ENCODE measurements around the gene HMCN2.

DNA sequence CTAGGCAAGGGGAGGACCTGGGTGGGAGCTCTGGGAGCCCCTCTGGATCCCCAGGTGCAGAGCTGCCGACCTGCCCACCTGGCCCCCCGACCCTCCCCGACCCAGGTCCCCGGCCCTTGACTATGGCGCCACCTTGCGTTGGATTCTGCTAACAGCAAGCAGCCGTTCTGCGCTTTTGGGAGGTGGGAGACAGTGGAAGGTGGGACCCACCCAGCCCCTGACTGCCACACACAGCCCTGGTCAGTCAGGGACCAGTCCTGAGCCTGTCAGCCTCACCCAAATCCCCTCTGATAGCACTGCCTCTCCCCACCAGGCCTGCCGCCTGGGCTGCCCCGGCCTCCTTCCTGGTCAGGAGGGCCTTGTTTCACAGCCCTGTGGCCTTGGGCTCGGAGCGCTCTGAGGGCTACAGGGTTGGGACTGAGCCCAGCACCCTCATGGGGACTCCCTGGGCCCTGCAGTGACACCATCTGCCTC, 77.9 kb downstream of the HMCN2 start:
- TF ChIP-seq YY1 (IDR thresholded peaks at IDR 0.05; ENCODE audit: insufficient read depth, insufficient read length) (no peak), ZNF274 (IDR thresholded peaks at IDR 0.05; ENCODE audit: low read depth, low read length) (no peak)
